Liver (tissue), 9 donors: ENCODE results near the gene FGF11. TPM values are rescaled to one million over a fixed set of nuclear protein-coding genes. Genes with fewer than 3 reads are reported as not detected.

ENCODE experiments used
- DNase-seq: peaks from one replicate; pipeline ENCODE4 v3.0.0-alpha.2; 2017; ENCODE audit warnings: low spot score
- H3K27ac ChIP-seq, 2 donors: one replicate each; pipeline ENCODE4 v1.7.0; 2013; ENCODE audit warnings: inconsistent platforms in 2 of 2, low read length in 2 of 2, control low read depth in 1 of 2, low read depth in 1 of 2, mild to moderate bottlenecking in 1 of 2
- H3K27me3 ChIP-seq, 4 donors: one replicate each; pipeline versions ENCODE4 v1.6.1 to v1.7.0; 2013; ENCODE audit warnings: low read length in 3 of 4, inconsistent platforms in 1 of 4, mild to moderate bottlenecking in 1 of 4, moderate library complexity in 1 of 4; ENCODE audit not compliant: control insufficient read depth in 4 of 4, insufficient read depth in 4 of 4
- H3K36me3 ChIP-seq, 4 donors: one replicate each; pipeline versions ENCODE4 v1.6.1 to v1.7.0; 2013; ENCODE audit warnings: low read length in 3 of 4, mild to moderate bottlenecking in 3 of 4, low read depth in 1 of 4, moderate library complexity in 1 of 4; ENCODE audit not compliant: control insufficient read depth in 4 of 4, insufficient read depth in 3 of 4
- H3K4me1 ChIP-seq, 4 donors: one replicate each; pipeline versions ENCODE4 v1.6.1 to v1.7.0; 2013; ENCODE audit warnings: low read length in 3 of 4, mild to moderate bottlenecking in 3 of 4, moderate library complexity in 1 of 4; ENCODE audit not compliant: control insufficient read depth in 4 of 4, insufficient read depth in 4 of 4
- H3K4me3 ChIP-seq, 3 donors: one replicate each; pipeline versions ENCODE4 v1.6.1 to v1.7.0; 2013; ENCODE audit warnings: low read length in 3 of 3, control low read depth in 1 of 3, low read depth in 1 of 3, mild to moderate bottlenecking in 1 of 3
- H3K9ac ChIP-seq, 2 donors: one replicate each; pipeline ENCODE4 v1.7.0; 2013; ENCODE audit warnings: low read length in 2 of 2, mild to moderate bottlenecking in 2 of 2, moderate library complexity in 2 of 2, control low read depth in 1 of 2, low read depth in 1 of 2
- H3K9me3 ChIP-seq, 4 donors: one replicate each; pipeline versions ENCODE4 v1.6.1 to v1.7.0; 2013; ENCODE audit warnings: low read length in 3 of 4; ENCODE audit not compliant: control insufficient read depth in 4 of 4
- EGR1 ChIP-seq, 2 donors: IDR thresholded peaks; 2 replicates each; pipeline ENCODE4 v1.6.1; 2016 to 2018; ENCODE audit warnings: antibody characterized with exemption in 2 of 2, low read depth in 2 of 2
- FOXA1 ChIP-seq: IDR thresholded peaks from 2 replicates; pipeline ENCODE4 v1.6.1; 2016; ENCODE audit warnings: antibody characterized with exemption
- FOXA2 ChIP-seq: IDR thresholded peaks from 2 replicates; pipeline ENCODE4 v1.6.1; 2016; ENCODE audit warnings: antibody characterized with exemption
- GABPA ChIP-seq, 2 donors: IDR thresholded peaks in 1 of 2; conservative IDR thresholded peaks in 1 of 2; 2 replicates each; pipeline ENCODE4 v1.6.1; 2016; ENCODE audit warnings: antibody characterized with exemption in 2 of 2, mild to moderate bottlenecking in 1 of 2, moderate library complexity in 1 of 2
- HNF4A ChIP-seq, 2 donors: conservative IDR thresholded peaks; 2 replicates each; pipeline ENCODE4 v1.6.1; 2016; ENCODE audit warnings: antibody characterized with exemption in 2 of 2, mild to moderate bottlenecking in 2 of 2
- HNF4G ChIP-seq: IDR thresholded peaks from 2 replicates; pipeline ENCODE4 v1.6.1; 2016; ENCODE audit warnings: antibody characterized with exemption
- JUND ChIP-seq, 2 donors: IDR thresholded peaks; 2 replicates each; pipeline ENCODE4 v1.6.1; 2016; ENCODE audit warnings: antibody characterized with exemption in 2 of 2
- NR2F2 ChIP-seq: IDR thresholded peaks from 2 replicates; pipeline ENCODE4 v1.6.1; 2016; ENCODE audit warnings: antibody characterized with exemption
- RAD21 ChIP-seq, 2 donors: IDR thresholded peaks; 2 replicates each; pipeline ENCODE4 v1.6.1; 2016; ENCODE audit warnings: antibody characterized with exemption in 2 of 2, mild to moderate bottlenecking in 2 of 2
- RXRA ChIP-seq, 2 donors: IDR thresholded peaks; 2 replicates each; pipeline ENCODE4 v1.6.1; 2017 to 2018; ENCODE audit warnings: antibody characterized with exemption in 2 of 2, mild to moderate bottlenecking in 1 of 2
- SP1 ChIP-seq: IDR thresholded peaks from 2 replicates; pipeline ENCODE4 v1.6.1; 2018; ENCODE audit warnings: antibody characterized with exemption, mild to moderate bottlenecking
- TAF1 ChIP-seq: conservative IDR thresholded peaks from 2 replicates; pipeline ENCODE4 v1.6.1; 2016; ENCODE audit warnings: antibody characterized with exemption, mild to moderate bottlenecking
- YY1 ChIP-seq: IDR thresholded peaks from 2 replicates; pipeline ENCODE4 v1.6.1; 2016; ENCODE audit warnings: antibody characterized with exemption, mild to moderate bottlenecking
- WGBS: extraction: QIAGEN DNeasy Blood & Tissue Kit; methylation state at CpG from one replicate; pipeline ENCODE4 v1.1.7; 2013; 5-methylcytosine and 5-hydroxymethylcytosine counted together
- polyA plus RNA-seq, 2 donors: library from polyadenylated mRNA; stranded (reverse) in 1 of 2; unstranded in 1 of 2; fragments of 200-250 nt in 1 of 2; fragments of >200 nt in 1 of 2; fragmentation: Nextera tagmentation in 1 of 2; extraction: Ambion mirVana in 1 of 2; gene quantifications; one replicate each; pipeline versions ENCODE4 v1.2.1 to v1.2.3, GENCODE V29; 2013 to 2015
- total RNA-seq, 2 donors: library from RNA; depleted of rRNA; stranded (reverse); fragments of >200 nt; gene quantifications; one replicate each; pipeline ENCODE4 v1.2.3, GENCODE V29; 2014
- TF ChIP-seq, protein P1 (sequence below): fragments of 150-350 bp; IDR thresholded peaks from 2 replicates; pipeline ENCODE4 v1.5.1; 2017; ENCODE audit warnings: improper control_type of control experiment, low read depth, low read length; ENCODE audit not compliant: missing input control
- TF ChIP-seq, protein P2 (sequence below): IDR thresholded peaks from 2 replicates; pipeline ENCODE4 v1.6.1; 2016; ENCODE audit warnings: antibody characterized with exemption, mild to moderate bottlenecking
- TF ChIP-seq, protein P3 (sequence below): IDR thresholded peaks from 2 replicates; pipeline ENCODE4 v1.6.1; 2016; ENCODE audit warnings: antibody characterized with exemption
- TF ChIP-seq, protein P4 (sequence below): IDR thresholded peaks from 2 replicates; pipeline ENCODE4 v1.6.1; 2016; ENCODE audit warnings: antibody characterized with exemption
- TF ChIP-seq, protein P5 (sequence below): IDR thresholded peaks from 2 replicates; pipeline ENCODE4 v1.6.1; 2016; ENCODE audit warnings: antibody characterized with exemption
- donor health status: healthy.
- donor health status: healthy.
- donor health status: healthy.
- donor health status: healthy.
- donor health status: healthy.

FGF11 gene
- total and polyA plus RNA-seq, 4 donors = 0.17 to 0.25 (median 0.20) TPM

DNA sequence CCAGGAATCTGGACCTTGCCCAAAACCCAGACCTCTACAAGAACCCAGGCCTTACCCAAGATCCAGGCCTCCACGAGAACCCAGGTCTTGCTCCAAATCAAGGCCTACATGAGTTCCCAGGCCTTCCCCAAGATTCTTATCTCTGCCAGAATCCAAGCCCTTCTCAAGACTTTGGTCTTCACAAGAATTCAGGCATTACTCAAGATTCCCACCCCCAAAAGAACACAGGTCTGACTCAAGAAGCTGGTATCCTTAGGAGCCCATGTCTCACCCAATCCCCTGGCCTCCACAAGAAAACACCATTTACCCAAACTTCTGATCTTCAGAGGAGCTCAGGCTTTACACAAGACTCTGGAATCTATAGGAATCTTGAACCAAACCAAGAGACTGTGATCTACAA lies 8.1 kb upstream of the FGF11 start (continued):
- TF ChIP-seq EGR1 (IDR thresholded peaks at IDR 0.05; ENCODE audit: low read depth in 2 of 2) = no peak
- TF ChIP-seq FOXA1 = no peak
- TF ChIP-seq RAD21 (IDR thresholded peaks at IDR 0.05) = no peak
- TF ChIP-seq, protein P1, sequence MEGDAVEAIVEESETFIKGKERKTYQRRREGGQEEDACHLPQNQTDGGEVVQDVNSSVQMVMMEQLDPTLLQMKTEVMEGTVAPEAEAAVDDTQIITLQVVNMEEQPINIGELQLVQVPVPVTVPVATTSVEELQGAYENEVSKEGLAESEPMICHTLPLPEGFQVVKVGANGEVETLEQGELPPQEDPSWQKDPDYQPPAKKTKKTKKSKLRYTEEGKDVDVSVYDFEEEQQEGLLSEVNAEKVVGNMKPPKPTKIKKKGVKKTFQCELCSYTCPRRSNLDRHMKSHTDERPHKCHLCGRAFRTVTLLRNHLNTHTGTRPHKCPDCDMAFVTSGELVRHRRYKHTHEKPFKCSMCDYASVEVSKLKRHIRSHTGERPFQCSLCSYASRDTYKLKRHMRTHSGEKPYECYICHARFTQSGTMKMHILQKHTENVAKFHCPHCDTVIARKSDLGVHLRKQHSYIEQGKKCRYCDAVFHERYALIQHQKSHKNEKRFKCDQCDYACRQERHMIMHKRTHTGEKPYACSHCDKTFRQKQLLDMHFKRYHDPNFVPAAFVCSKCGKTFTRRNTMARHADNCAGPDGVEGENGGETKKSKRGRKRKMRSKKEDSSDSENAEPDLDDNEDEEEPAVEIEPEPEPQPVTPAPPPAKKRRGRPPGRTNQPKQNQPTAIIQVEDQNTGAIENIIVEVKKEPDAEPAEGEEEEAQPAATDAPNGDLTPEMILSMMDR = no peak

DNA sequence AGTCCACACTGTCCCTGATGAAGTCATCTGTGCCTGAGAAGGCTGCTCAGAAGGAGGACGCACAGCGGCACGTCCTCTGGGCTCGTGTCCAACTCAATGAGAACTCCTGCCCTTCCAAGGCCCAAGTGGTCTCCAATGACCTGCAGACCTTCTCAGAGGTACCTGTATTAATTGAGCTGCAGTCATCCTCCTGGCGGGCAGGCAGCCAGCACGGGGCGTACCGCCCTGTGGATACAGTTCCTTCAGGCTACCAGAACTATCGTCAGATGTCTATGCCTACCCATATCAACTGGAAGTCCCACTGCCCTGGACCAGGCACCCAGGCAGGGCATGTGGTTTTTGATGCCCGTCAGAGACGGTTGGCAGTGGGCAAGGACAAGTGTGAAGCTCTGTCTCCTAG lies 7.0 kb upstream of the FGF11 start:
- TF ChIP-seq, protein P2, sequence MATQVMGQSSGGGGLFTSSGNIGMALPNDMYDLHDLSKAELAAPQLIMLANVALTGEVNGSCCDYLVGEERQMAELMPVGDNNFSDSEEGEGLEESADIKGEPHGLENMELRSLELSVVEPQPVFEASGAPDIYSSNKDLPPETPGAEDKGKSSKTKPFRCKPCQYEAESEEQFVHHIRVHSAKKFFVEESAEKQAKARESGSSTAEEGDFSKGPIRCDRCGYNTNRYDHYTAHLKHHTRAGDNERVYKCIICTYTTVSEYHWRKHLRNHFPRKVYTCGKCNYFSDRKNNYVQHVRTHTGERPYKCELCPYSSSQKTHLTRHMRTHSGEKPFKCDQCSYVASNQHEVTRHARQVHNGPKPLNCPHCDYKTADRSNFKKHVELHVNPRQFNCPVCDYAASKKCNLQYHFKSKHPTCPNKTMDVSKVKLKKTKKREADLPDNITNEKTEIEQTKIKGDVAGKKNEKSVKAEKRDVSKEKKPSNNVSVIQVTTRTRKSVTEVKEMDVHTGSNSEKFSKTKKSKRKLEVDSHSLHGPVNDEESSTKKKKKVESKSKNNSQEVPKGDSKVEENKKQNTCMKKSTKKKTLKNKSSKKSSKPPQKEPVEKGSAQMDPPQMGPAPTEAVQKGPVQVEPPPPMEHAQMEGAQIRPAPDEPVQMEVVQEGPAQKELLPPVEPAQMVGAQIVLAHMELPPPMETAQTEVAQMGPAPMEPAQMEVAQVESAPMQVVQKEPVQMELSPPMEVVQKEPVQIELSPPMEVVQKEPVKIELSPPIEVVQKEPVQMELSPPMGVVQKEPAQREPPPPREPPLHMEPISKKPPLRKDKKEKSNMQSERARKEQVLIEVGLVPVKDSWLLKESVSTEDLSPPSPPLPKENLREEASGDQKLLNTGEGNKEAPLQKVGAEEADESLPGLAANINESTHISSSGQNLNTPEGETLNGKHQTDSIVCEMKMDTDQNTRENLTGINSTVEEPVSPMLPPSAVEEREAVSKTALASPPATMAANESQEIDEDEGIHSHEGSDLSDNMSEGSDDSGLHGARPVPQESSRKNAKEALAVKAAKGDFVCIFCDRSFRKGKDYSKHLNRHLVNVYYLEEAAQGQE = no peak
- TF ChIP-seq RXRA (IDR thresholded peaks at IDR 0.05) (no peak), TAF1 (no peak), GABPA (IDR thresholded peaks at IDR 0.05 in 1 of 2, conservative IDR thresholded peaks at IDR 0.05 in 1 of 2) (no peak), NR2F2 (no peak), FOXA2 (no peak), HNF4G (no peak), FOXA1 (no peak), SP1 (no peak), HNF4A (conservative IDR thresholded peaks at IDR 0.05) (no peak), RAD21 (IDR thresholded peaks at IDR 0.05) (no peak), EGR1 (IDR thresholded peaks at IDR 0.05; ENCODE audit: low read depth in 2 of 2) (no peak), YY1 (no peak), JUND (IDR thresholded peaks at IDR 0.05) (no peak)
- TF ChIP-seq, protein P1 = no peak
- TF ChIP-seq, protein P3, sequence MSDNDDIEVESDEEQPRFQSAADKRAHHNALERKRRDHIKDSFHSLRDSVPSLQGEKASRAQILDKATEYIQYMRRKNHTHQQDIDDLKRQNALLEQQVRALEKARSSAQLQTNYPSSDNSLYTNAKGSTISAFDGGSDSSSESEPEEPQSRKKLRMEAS = no peak
- TF ChIP-seq, protein P4, sequence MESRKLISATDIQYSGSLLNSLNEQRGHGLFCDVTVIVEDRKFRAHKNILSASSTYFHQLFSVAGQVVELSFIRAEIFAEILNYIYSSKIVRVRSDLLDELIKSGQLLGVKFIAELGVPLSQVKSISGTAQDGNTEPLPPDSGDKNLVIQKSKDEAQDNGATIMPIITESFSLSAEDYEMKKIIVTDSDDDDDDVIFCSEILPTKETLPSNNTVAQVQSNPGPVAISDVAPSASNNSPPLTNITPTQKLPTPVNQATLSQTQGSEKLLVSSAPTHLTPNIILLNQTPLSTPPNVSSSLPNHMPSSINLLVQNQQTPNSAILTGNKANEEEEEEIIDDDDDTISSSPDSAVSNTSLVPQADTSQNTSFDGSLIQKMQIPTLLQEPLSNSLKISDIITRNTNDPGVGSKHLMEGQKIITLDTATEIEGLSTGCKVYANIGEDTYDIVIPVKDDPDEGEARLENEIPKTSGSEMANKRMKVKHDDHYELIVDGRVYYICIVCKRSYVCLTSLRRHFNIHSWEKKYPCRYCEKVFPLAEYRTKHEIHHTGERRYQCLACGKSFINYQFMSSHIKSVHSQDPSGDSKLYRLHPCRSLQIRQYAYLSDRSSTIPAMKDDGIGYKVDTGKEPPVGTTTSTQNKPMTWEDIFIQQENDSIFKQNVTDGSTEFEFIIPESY = no peak
- TF ChIP-seq, protein P5, sequence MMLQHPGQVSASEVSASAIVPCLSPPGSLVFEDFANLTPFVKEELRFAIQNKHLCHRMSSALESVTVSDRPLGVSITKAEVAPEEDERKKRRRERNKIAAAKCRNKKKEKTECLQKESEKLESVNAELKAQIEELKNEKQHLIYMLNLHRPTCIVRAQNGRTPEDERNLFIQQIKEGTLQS = no peak
- Histone ChIP-seq H3K27ac (no peak overlapping the region), H3K9me3 (no peaks in the 10 kb centered on the region), H3K9ac (no peak overlapping the region), H3K27me3 (no peaks in the 10 kb centered on the region), H3K4me3 (no peak overlapping the region), H3K36me3 (no peaks in the 10 kb centered on the region), H3K4me1 (peaks cover 8 to 23% (median 18%) of the 10 kb centered on the region in 4 donors)
- no peak for DNase-seq
- WGBS = 95% methylated on average over 11 of the region's 11 CpGs
